NT2/D1 (cell line): ENCODE results near the gene NTN1.
"Not testable (repeated sequence)": the region's sequence is repeated elsewhere in the genome, so short reads cannot be mapped to it uniquely, and the experiment has no call there.

Experiments used
- DNase-seq: peaks from one replicate; pipeline ENCODE4 v3.0.0-alpha.2; 2011; ENCODE audit warnings: low read depth, low spot score
- H3K27me3 ChIP-seq: 2 replicates; pipeline ENCODE4 v1.6.0; 2011; ENCODE audit warnings: mild to moderate bottlenecking; ENCODE audit not compliant: insufficient read length, insufficient read depth
- H3K36me3 ChIP-seq: 2 replicates; pipeline ENCODE4 v1.6.1; 2011; ENCODE audit warnings: mild to moderate bottlenecking, low read length, mixed read lengths; ENCODE audit not compliant: insufficient read depth, insufficient read length
- H3K4me1 ChIP-seq: 2 replicates; pipeline ENCODE4 v1.5.1; 2011; ENCODE audit not compliant: insufficient read depth, insufficient read length
- H3K4me3 ChIP-seq: 2 replicates; pipeline ENCODE4 v1.5.1; 2011; ENCODE audit warnings: low read depth; ENCODE audit not compliant: insufficient read length
- H3K9ac ChIP-seq: 2 replicates; pipeline ENCODE4 v1.6.0; 2011; ENCODE audit warnings: low read depth; ENCODE audit not compliant: insufficient read length
- H3K9me3 ChIP-seq: 2 replicates; pipeline ENCODE4 v1.5.1; 2011; ENCODE audit warnings: mild to moderate bottlenecking, low read length; ENCODE audit not compliant: insufficient read depth
- SUZ12 ChIP-seq: IDR thresholded peaks from 2 replicates; pipeline ENCODE4 v1.6.1; 2011; ENCODE audit not compliant: insufficient read length, insufficient read depth; ENCODE audit errors: extremely low read depth
- YY1 ChIP-seq: IDR thresholded peaks from 2 replicates; pipeline ENCODE4 v1.6.1; 2011; ENCODE audit not compliant: insufficient read length, insufficient read depth
- ZNF274 ChIP-seq: IDR thresholded peaks from 2 replicates; pipeline ENCODE4 v1.6.1; 2011; ENCODE audit warnings: mild to moderate bottlenecking, low read depth, low read length

The NTN1 gene

DNA sequence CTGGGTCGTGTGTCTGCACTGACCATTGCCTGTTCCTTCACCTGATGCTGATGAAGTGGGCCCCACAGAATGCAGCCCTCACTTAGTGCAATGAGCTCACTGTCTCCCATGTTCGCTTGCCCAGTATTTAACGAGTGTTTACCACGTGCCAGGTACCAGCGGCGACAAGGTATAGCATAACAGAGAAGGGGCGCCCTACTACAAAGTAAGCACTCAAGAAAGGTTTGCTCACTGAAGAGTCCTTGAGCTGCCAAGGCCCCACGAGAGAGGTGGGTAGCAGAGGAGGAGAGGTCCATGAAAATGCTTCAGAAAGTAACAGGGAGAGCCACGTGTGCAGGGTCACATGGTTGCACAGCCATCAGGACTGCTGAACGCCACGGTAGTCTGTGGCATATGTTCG lies 230.0 kb downstream of the NTN1 start:
- H3K9me3 ChIP-seq, result no peaks in the 10 kb centered on the region
- TF ChIP-seq SUZ12 (no peak), YY1 (no peak), ZNF274 (no peak)
- H3K4me3 ChIP-seq, result no peak overlapping the region
- H3K36me3 ChIP-seq, result peaks cover 2% of the 10 kb centered on the region
- no peak overlapping the region for H3K9ac ChIP-seq
- no peaks in the 10 kb centered on the region for H3K4me1 ChIP-seq
- no peak for DNase-seq
- H3K27me3 ChIP-seq, result no peaks in the 10 kb centered on the region

DNA sequence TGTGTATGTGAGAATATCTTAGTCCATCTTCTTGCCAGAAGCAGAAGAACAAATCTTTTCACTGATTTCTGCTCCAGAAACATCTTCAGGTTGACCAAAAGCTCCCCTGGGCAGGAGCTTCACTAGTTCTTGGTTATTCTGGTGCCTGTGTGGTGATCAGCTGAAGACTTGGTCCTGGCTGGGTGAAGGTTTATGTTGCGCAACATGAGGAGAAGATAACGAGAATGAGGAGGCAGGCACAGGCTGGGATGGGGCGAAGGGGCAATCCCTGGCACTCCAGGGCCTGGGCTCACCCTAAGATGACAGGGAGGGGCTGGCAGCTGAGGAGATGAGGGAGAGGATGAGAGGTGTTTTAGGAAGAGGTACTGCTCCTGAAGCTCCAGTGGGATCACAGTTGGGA lies 232.0 kb downstream of the NTN1 start:
- H3K9me3 ChIP-seq, result no peaks in the 10 kb centered on the region
- no peak for DNase-seq
- no peaks in the 10 kb centered on the region for H3K4me1 ChIP-seq
- no peak overlapping the region for H3K4me3 ChIP-seq
- no peak overlapping the region for H3K9ac ChIP-seq
- H3K27me3 ChIP-seq, result no peaks in the 10 kb centered on the region
- peaks cover 2% of the 10 kb centered on the region for H3K36me3 ChIP-seq
- TF ChIP-seq ZNF274, result no peak
- TF ChIP-seq YY1, result no peak
- TF ChIP-seq SUZ12, result no peak

DNA sequence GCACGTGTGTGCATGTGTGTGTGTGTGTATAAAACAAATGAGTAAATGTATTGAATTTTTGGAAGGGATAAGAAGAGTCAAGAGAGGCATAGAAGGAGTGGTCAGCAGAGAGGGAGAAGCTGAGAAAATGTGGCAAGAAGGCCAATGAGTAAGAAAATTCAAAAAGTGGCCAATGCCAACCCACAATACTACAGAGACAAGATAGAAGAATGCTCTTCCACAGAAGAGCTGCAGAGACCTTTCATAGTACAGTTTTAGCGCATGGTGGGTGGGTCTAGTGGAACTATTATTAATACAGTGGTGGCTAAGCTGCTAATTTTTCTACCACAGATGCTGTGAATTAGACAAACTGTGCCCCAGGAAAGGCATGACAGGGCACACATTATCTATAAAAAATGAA lies 233.5 kb downstream of the NTN1 start:
- TF ChIP-seq SUZ12 (no peak), YY1 (no peak), ZNF274 (no peak)
- Histone ChIP-seq H3K27me3 (no peaks in the 10 kb centered on the region), H3K4me1 (no peaks in the 10 kb centered on the region), H3K9ac (no peak overlapping the region), H3K36me3 (no peaks in the 10 kb centered on the region), H3K9me3 (no peaks in the 10 kb centered on the region), H3K4me3 (no peak overlapping the region)
- DNase-seq, result no peak

DNA sequence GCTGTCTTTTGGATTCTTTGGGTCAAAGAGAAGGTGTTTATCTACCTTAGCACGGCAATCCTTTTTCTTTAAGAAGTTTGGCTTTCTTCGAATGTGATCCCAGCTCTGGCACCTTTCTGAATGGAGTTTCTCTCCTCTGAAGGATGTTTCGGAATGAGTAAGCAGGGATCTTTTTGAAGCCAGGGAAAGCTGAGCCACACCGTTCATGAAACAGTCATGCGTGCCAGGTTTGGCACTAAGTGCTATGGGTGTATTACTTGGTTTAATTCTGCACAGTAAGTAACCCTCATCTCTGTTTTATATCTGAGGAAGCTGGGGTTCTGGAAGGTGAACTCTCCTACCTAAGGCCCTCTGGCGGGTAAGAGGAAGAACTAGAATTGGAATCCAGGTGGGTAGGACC lies 234.5 kb downstream of the NTN1 start:
- DNase-seq, result no peak
- Histone ChIP-seq H3K36me3 (no peaks in the 10 kb centered on the region), H3K27me3 (no peaks in the 10 kb centered on the region), H3K4me3 (no peak overlapping the region), H3K4me1 (no peaks in the 10 kb centered on the region), H3K9me3 (no peaks in the 10 kb centered on the region), H3K9ac (no peak overlapping the region)
- TF ChIP-seq SUZ12, result no peak
- no peak for TF ChIP-seq YY1
- TF ChIP-seq ZNF274, result no peak

DNA sequence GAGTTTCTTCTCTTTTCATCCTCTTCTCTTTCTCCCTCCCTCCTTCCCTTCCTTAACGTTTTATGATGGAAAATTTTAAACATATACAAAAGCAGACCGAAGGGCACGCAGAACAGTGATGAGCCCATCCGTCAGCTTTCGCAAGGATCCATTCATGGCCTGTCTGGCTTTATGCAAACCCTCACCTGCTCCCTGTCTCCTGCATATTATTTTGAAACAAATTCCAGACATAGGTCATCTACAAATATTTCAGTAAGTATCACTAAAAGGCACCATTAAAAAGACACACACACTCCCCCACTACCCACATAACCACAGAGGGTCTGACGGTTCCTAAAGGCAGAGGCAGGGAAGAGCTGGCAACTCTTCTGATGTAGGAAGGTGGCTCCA lies 235.0 kb downstream of the NTN1 start:
- no peak for TF ChIP-seq SUZ12
- TF ChIP-seq ZNF274, result no peak
- no peak for TF ChIP-seq YY1
- Histone ChIP-seq H3K9ac (no peak overlapping the region), H3K4me3 (no peak overlapping the region), H3K27me3 (no peaks in the 10 kb centered on the region), H3K36me3 (no peaks in the 10 kb centered on the region), H3K4me1 (no peaks in the 10 kb centered on the region), H3K9me3 (no peaks in the 10 kb centered on the region)
- DNase-seq, result no peak

DNA sequence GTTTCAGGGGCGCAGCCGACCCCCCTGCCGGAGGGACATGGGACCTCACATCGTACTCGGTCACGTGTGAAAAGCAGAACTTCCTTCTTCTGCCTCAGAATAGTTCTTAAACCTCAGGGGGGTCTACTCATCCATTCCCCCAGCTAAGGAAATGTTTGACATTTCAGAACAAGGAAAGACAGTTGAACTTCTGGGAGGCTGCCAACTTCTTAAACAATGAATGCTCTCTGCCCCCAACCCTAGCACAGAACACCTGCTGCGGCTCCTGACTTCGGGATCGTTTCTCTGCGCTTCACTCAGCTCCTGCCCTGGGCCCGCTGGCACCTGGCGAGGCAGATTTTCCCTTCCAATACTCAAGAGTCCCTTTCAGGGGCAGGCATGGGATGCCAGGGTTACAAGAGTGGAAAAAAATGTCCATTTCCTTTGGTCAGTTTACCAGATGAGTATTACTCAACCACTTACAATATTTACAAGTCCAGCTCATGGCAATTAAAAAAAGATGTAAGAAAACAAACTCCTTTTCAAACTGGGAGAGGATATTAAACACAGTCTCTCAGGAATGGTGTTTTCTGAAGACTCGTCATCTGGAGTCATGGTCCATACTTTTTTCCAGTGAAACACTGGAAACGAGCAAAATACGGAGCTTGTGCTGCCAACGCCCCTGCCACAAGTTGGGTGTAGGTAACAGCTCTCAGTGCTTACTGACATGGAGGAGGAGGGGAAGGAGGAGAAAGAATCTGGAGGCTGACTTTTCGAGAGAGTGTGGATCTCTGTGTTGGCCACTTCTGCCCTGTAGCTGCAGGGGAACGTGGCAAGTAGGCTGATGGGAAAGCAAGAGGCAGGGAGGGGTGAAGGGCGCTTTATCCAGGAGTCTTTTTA lies 235.7 kb downstream of the NTN1 start:
- DNase-seq, result no peak
- no peak overlapping the region for H3K4me3 ChIP-seq
- H3K36me3 ChIP-seq, result no peaks in the 10 kb centered on the region
- no peaks in the 10 kb centered on the region for H3K4me1 ChIP-seq
- H3K27me3 ChIP-seq, result no peaks in the 10 kb centered on the region
- H3K9me3 ChIP-seq, result no peaks in the 10 kb centered on the region
- TF ChIP-seq SUZ12, result no peak
- TF ChIP-seq YY1, result no peak
- TF ChIP-seq ZNF274, result no peak
- H3K9ac ChIP-seq, result no peak overlapping the region

DNA sequence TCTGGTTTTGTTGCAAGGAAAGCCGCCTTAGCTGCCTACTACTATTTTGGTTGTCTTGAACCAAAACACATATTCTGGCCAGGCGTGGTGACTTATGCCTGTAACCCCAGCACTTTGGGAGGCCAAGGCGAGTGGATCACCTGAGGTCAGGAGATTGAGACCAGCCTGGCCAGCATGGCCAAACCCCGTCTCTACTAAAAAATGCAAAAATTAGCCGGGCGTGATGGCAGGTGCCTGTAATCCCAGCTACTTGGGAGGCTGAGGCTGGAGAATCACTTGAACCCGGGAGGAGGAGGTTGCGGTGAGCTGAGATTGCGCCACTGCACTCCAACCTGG lies 236.3 kb downstream of the NTN1 start:
- H3K9me3 ChIP-seq, H3K4me3 ChIP-seq, DNase-seq, H3K36me3 ChIP-seq, H3K9ac ChIP-seq, H3K27me3 ChIP-seq, H3K4me1 ChIP-seq: not testable (repeated sequence)
